Measurements from ENCODE around the gene EPN1.

EPN1 gene

GRCh38 chr19:55700813-55701212 lies 25.8 kb downstream of the EPN1 start:
- no peak overlapping the region for H3K4me3 ChIP-seq (ENCODE audit: low read depth, low read length)
- DNase-seq (ENCODE audit: low read depth, low spot score), result no peak
- ChIA-PET POLR2A (no interaction called here), CTCF (no interaction called here)
- TF ChIP-seq, protein P1, sequence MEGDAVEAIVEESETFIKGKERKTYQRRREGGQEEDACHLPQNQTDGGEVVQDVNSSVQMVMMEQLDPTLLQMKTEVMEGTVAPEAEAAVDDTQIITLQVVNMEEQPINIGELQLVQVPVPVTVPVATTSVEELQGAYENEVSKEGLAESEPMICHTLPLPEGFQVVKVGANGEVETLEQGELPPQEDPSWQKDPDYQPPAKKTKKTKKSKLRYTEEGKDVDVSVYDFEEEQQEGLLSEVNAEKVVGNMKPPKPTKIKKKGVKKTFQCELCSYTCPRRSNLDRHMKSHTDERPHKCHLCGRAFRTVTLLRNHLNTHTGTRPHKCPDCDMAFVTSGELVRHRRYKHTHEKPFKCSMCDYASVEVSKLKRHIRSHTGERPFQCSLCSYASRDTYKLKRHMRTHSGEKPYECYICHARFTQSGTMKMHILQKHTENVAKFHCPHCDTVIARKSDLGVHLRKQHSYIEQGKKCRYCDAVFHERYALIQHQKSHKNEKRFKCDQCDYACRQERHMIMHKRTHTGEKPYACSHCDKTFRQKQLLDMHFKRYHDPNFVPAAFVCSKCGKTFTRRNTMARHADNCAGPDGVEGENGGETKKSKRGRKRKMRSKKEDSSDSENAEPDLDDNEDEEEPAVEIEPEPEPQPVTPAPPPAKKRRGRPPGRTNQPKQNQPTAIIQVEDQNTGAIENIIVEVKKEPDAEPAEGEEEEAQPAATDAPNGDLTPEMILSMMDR (IDR thresholded peaks at IDR 0.05; ENCODE audit: insufficient read depth, low read length, missing control alignments), result no peak

DNA sequence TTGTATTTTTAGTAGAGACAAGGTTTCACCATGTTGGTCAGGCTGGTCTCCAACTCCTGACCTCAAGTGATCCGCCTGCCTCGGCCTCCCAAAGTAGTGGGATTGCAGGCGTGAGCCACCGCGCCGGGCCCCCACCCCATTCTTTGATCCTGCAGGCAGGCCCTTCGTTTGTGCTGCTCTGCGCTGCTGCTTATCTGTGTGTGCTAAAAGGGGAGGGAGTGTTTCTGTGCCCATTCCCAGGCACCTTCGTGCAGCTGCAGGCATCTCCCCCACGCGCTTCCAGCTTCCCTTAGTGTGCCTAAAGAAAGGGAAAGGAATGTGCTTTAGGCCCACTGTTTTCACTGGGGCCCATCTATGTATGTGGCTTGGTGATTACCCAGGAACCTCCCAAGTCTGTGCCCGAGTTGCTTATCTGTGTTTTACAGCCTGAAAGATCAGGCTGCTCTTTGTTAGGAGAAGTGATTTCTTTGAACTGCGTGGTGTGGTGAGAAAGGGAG lies 27.2 kb downstream of the EPN1 start:
- no peak overlapping the region for H3K4me3 ChIP-seq (ENCODE audit: low read depth, low read length)
- TF ChIP-seq, protein P1 (IDR thresholded peaks at IDR 0.05; ENCODE audit: insufficient read depth, low read length, missing control alignments), result no peak
- ChIA-PET CTCF (no interaction called here), POLR2A (no interaction called here)
- DNase-seq (ENCODE audit: low read depth, low spot score), result no peak

DNA sequence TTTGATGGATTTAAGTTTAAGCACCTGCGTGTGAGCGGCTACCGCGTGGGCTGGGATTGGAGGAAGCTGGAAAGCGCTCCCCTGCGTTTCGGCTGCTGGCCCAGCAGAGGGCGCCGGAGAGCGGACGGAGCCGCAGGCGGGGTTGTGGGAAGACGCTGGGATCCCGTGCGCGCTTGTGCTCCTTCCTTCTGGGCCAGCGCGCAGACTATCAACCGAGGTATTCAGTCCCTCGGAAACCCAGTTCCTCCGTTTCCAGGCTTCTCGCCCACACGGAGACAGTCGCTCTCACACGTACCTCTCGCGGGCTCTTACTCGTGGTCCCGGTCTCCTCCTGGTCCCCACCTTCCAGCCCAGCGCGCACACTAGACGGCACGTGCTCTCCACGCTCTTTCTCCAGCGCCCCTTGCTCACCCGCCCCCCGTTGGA lies 28.8 kb downstream of the EPN1 start:
- POLR2A ChIA-PET, result no interaction called here
- no peak for DNase-seq (ENCODE audit: low read depth, low spot score)
- TF ChIP-seq, protein P1 (IDR thresholded peaks at IDR 0.05; ENCODE audit: insufficient read depth, low read length, missing control alignments), result peak; percentile 62
- CTCF ChIA-PET, result no interaction called here
- no peak overlapping the region for H3K4me3 ChIP-seq (ENCODE audit: low read depth, low read length)

DNA sequence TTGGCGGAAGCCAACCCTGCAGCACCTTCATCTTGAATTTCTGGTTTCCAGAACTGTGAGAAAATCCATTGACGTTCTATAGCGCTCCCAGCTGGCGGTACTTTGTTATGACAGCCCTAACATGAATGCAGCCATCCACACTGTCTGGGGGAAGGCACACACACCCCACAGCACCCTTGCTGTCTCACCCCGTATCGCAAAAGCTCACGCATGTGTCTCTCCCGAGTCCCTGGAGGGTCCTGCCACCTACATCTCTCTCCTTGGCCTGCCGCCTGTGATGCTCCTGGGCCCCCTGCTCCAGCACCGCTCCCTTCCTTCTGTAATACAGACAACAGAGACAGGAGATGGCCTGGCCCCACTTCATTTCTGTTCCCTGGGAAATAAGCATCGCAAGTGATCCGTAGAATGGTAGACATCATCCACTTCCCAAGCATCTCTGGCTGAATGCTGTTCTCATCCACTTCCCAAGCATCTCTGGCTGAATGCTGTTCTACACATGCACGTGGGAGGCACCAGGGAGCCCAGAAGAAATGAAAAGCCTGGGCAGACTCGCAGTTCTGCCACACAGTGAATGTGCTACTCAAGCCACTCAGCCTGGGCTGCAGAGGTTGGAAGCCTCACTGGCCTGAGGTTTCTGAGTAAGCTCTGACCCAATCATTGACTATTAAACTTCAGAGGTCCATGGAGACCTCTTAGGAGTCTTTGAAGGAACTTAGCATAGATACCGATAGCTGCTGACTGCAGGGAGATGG lies 29.6 kb downstream of the EPN1 start:
- CTCF ChIA-PET, result no interaction called here
- TF ChIP-seq, protein P1 (IDR thresholded peaks at IDR 0.05; ENCODE audit: insufficient read depth, low read length, missing control alignments), result no peak
- POLR2A ChIA-PET, result no interaction called here
- no peak for DNase-seq (ENCODE audit: low read depth, low spot score)
- H3K4me3 ChIP-seq (ENCODE audit: low read depth, low read length), result no peak overlapping the region

DNA sequence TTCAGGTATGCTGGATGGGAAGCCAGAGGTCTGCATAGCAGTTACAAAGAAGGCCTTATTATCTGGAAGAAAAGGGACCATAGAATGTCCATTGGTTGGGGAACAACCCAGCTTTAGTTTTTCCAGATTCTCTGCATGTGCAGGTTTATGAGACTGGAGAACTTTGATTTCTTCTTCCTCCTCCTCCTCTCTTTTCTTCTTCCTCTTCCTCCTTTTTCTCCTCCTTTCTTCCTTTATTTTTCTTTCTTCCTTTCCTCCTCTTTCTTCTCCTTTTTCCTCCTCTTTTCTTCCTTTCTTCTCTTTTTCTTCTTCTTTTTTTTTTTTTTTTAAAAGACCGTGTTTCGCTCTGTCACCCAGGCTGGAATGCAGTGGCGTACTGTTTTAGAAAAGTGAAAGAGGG lies 30.9 kb downstream of the EPN1 start:
- no peak for DNase-seq (ENCODE audit: low read depth, low spot score)
- ChIA-PET POLR2A (no interaction called here), CTCF (no interaction called here)
- H3K4me3 ChIP-seq (ENCODE audit: low read depth, low read length), result no peak overlapping the region
- TF ChIP-seq, protein P1 (IDR thresholded peaks at IDR 0.05; ENCODE audit: insufficient read depth, low read length, missing control alignments), result no peak

GRCh38 chr19:55711719-55712118 lies 36.7 kb downstream of the EPN1 start:
- POLR2A ChIA-PET, result no interaction called here
- TF ChIP-seq, protein P1 (IDR thresholded peaks at IDR 0.05; ENCODE audit: insufficient read depth, low read length, missing control alignments), result no peak
- no peak for DNase-seq (ENCODE audit: low read depth, low spot score)
- CTCF ChIA-PET, result no interaction called here
- no peak overlapping the region for H3K4me3 ChIP-seq (ENCODE audit: low read depth, low read length)
